ENCODE results near the gene PERCC1. TPM values are rescaled to one million over a fixed set of nuclear protein-coding genes. Genes with fewer than 3 reads are reported as not detected.
"Not testable (repeated sequence)": the region's sequence is repeated elsewhere in the genome, so short reads cannot be mapped to it uniquely, and the experiment has no call there.

Gene PERCC1
- total RNA-seq, 1 donor = not detected

DNA sequence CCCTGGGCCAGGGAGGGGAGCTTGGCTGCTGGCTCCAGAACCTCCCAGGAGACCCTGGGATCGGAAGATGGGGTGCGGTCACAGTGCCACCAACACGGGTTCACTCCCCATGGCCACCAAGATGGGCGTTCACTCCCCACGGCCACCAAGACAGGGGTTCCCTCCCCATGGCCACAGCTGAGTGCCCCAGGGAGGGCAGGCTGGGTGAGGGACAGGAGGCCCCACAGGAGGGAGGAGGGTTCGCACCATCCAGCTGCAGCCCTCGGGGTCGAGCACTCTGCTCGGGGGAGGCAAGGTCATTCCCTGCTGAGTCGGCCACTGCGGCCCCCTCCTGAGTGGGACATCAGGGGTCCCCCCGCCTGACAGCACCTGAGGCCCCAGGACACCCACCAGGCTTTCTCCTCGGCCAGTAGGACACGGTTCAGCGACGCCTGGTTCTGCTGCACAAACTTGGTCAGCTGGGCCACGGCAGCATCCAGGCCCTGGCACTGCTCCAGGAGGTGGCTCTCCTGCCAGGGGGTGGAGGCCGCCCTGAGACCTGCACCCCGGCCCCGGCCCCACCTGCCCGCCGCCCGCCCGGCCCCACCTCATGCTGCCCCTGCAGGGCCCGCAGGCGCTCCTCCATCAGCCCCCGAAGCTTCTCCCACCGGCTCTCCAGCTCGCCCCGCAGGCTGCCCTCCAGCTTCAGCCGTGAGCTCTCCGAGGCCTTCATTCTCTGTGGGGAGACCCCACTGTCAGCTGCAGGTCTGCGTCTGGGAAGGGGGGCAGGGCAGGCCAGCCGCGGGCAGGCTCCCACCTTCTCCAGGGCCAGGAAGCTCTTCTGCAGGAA lies 7.6 kb downstream of the PERCC1 start:
- no peak overlapping the region for H3K4me2 ChIP-seq (ENCODE audit: insufficient read depth, low read length)

DNA sequence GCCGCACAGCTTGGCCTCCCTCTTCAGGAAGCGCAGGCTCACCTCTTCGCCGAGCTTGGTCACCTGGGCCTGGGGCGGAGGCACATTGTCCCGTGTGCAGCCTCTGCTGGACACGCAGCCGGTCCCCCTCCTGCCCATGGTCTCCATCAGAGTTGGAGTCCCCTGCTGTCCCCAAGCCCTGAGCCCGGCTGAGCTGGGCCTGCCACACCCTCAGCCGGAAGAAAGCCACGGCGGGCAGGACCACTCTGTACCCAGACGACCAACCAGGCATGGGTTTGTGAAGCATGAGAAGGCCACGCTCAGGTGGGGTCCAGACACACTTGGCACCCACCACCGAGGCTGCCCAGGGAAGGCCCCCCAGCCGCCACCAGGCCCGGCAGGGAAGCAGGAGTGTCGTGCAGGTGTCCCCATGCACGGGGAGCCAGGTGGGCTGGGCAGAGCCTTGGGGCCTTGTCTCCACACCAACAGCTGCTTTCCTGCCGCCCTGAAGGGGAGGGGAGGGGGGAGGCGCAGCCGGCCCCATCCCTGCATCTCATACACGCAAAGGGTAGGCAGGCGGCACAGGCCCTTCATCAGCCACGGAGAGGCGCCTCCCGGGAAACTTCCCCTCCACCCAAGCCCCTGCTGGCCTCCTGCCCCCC lies 8.3 kb downstream of the PERCC1 start:
- TF ChIP-seq, protein P1, sequence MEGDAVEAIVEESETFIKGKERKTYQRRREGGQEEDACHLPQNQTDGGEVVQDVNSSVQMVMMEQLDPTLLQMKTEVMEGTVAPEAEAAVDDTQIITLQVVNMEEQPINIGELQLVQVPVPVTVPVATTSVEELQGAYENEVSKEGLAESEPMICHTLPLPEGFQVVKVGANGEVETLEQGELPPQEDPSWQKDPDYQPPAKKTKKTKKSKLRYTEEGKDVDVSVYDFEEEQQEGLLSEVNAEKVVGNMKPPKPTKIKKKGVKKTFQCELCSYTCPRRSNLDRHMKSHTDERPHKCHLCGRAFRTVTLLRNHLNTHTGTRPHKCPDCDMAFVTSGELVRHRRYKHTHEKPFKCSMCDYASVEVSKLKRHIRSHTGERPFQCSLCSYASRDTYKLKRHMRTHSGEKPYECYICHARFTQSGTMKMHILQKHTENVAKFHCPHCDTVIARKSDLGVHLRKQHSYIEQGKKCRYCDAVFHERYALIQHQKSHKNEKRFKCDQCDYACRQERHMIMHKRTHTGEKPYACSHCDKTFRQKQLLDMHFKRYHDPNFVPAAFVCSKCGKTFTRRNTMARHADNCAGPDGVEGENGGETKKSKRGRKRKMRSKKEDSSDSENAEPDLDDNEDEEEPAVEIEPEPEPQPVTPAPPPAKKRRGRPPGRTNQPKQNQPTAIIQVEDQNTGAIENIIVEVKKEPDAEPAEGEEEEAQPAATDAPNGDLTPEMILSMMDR (IDR thresholded peaks at IDR 0.05; ENCODE audit: extremely low read depth, low read depth, low read length) = no peak
- Histone ChIP-seq H2AFZ (ENCODE audit: low read length) (no peak overlapping the region), H3K27ac (ENCODE audit: low read depth, low read length) (no peak overlapping the region), H3K4me3 (ENCODE audit: insufficient read depth, low read length) (no peak overlapping the region), H3K36me3 (ENCODE audit: insufficient read depth, low read length) (no peaks in the 10 kb centered on the region), H3K4me1 (ENCODE audit: insufficient read depth, low read length) (no peaks in the 10 kb centered on the region), H3K9me3 (ENCODE audit: low read depth, low read length) (no peaks in the 10 kb centered on the region), H3K27me3 (ENCODE audit: insufficient read depth, low read length) (no peaks in the 10 kb centered on the region), H4K20me1 (ENCODE audit: insufficient read depth, low read length) (no peaks in the 10 kb centered on the region), H3K4me2 (ENCODE audit: insufficient read depth, low read length) (no peak overlapping the region), H3K79me2 (ENCODE audit: insufficient read depth, low read length) (no peaks in the 10 kb centered on the region)
- DNase-seq (ENCODE audit: insufficient read length, low spot score, missing footprints) = no peak

More for the DNA sequence above, 7.6 kb downstream of the PERCC1 start:
- Histone ChIP-seq H3K4me3 (ENCODE audit: insufficient read depth, low read length) (no peak overlapping the region), H3K9me3 (ENCODE audit: low read depth, low read length) (no peaks in the 10 kb centered on the region), H2AFZ (ENCODE audit: low read length) (no peak overlapping the region), H3K27ac (ENCODE audit: low read depth, low read length) (no peak overlapping the region), H3K4me1 (ENCODE audit: insufficient read depth, low read length) (no peaks in the 10 kb centered on the region), H3K79me2 (ENCODE audit: insufficient read depth, low read length) (no peaks in the 10 kb centered on the region), H3K27me3 (ENCODE audit: insufficient read depth, low read length) (no peaks in the 10 kb centered on the region), H3K36me3 (ENCODE audit: insufficient read depth, low read length) (no peaks in the 10 kb centered on the region), H4K20me1 (ENCODE audit: insufficient read depth, low read length) (no peaks in the 10 kb centered on the region)
- TF ChIP-seq, protein P1 (IDR thresholded peaks at IDR 0.05; ENCODE audit: extremely low read depth, low read depth, low read length) = no peak
- DNase-seq (ENCODE audit: insufficient read length, low spot score, missing footprints) = no peak

DNA sequence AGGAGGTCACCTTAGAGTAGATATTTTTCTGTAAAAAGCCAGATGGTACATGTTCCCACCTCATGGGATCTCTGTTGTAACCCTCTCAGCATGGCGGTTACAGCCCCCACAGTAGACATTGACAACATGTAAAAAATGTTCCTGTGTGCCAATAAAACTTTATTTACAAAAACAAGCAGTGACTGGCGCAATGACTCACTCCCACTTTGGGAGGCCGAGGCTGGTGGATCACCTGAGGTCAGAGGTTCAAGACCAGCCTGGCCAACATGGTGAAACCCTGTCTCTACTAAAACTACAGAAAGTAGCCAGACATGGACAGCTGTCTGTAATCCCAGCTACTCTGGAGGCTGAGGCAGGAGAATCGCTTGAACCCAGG lies 8.8 kb downstream of the PERCC1 start:
- H4K20me1 ChIP-seq (ENCODE audit: insufficient read depth, low read length); H3K4me3 ChIP-seq (ENCODE audit: insufficient read depth, low read length); H3K27me3 ChIP-seq (ENCODE audit: insufficient read depth, low read length); H3K4me1 ChIP-seq (ENCODE audit: insufficient read depth, low read length); DNase-seq (ENCODE audit: insufficient read length, low spot score, missing footprints); H3K36me3 ChIP-seq (ENCODE audit: insufficient read depth, low read length); H2AFZ ChIP-seq (ENCODE audit: low read length); H3K27ac ChIP-seq (ENCODE audit: low read depth, low read length); H3K4me2 ChIP-seq (ENCODE audit: insufficient read depth, low read length); H3K9me3 ChIP-seq (ENCODE audit: low read depth, low read length); H3K79me2 ChIP-seq (ENCODE audit: insufficient read depth, low read length): not testable (repeated sequence)

DNA sequence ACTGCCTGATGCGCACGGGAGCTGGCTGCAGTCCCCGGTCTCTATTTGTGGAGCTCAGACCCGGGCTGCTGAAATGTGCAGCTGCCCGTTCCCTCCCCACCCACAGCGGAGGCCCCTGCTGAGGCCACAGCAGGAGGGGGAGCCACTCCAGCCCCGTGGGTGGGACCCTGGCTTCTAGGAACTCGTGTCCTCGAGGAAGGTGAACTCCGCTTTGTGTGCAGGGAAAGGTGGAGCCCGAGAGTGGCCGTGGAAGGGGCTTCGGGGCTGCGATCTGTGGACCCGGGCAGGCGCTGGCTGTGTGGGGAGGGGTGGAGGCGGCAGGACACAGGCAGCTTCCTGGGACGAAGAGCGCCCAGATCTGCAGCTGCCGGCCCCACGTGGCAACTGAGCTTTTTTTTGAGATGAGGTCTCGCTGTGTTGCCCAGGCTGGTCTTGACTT lies 10.5 kb downstream of the PERCC1 start:
- H3K36me3 ChIP-seq (ENCODE audit: insufficient read depth, low read length) = no peaks in the 10 kb centered on the region
- no peak overlapping the region for H2AFZ ChIP-seq (ENCODE audit: low read length)
- no peaks in the 10 kb centered on the region for H3K9me3 ChIP-seq (ENCODE audit: low read depth, low read length)
- no peak overlapping the region for H3K4me2 ChIP-seq (ENCODE audit: insufficient read depth, low read length)
- no peaks in the 10 kb centered on the region for H3K4me1 ChIP-seq (ENCODE audit: insufficient read depth, low read length)
- TF ChIP-seq, protein P1 (IDR thresholded peaks at IDR 0.05; ENCODE audit: extremely low read depth, low read depth, low read length) = no peak
- H4K20me1 ChIP-seq (ENCODE audit: insufficient read depth, low read length) = no peaks in the 10 kb centered on the region
- no peak overlapping the region for H3K4me3 ChIP-seq (ENCODE audit: insufficient read depth, low read length)
- H3K27me3 ChIP-seq (ENCODE audit: insufficient read depth, low read length) = no peaks in the 10 kb centered on the region
- H3K27ac ChIP-seq (ENCODE audit: low read depth, low read length) = no peak overlapping the region
- H3K79me2 ChIP-seq (ENCODE audit: insufficient read depth, low read length) = no peaks in the 10 kb centered on the region
- DNase-seq (ENCODE audit: insufficient read length, low spot score, missing footprints) = no peak

All from osteoblast (primary cell).